ENCODE results near the gene ZNF273.

GRCh38 chr7:64890761-64891362 lies 12.2 kb upstream of the ZNF273 start:
- TF ChIP-seq POLR2A (IDR thresholded peaks at IDR 0.05) (no peak), EP300 (IDR thresholded peaks at IDR 0.05) (no peak), CTCF (IDR thresholded peaks at IDR 0.05) (no peak)
